HG02571 (cell line): ENCODE data around the gene EPC2.

Experiments
- ATAC-seq: cut with Tn5 transposase; IDR thresholded peaks from one replicate; pipeline ENCODE4 v1.9.1; 2021; ENCODE audit warnings: mild to moderate bottlenecking, moderate library complexity; ENCODE audit not compliant: unreplicated experiment

EPC2 gene

GRCh38 chr2:148643998-148644882 is at the start of gene EPC2:
EPC2 (plus strand) TSS chr2:148644751; CDS start chr2:148645018, 267 bp downstream.
- ATAC-seq: peak; percentile 55

- ATAC-seq: no peak
Observed at GRCh38 chr2:148596018-148596417, 48.5 kb upstream of the EPC2 start.

- ATAC-seq: no peak
Observed at GRCh38 chr2:148599109-148599991, 45.2 kb upstream of the EPC2 start.

- peak; percentile 20 for ATAC-seq
Observed at GRCh38 chr2:148602885-148603561, 41.5 kb upstream of the EPC2 start.

- ATAC-seq: peak; percentile 99
Observed at GRCh38 chr2:148603562-148603920, 41.0 kb upstream of the EPC2 start.

GRCh38 chr2:148604927-148605326 is 39.6 kb upstream of the EPC2 start:
- no peak for ATAC-seq

GRCh38 chr2:148607566-148607965 is 37.0 kb upstream of the EPC2 start:
- ATAC-seq: no peak

GRCh38 chr2:148613231-148614013 is 31.1 kb upstream of the EPC2 start:
- ATAC-seq: no peak

- ATAC-seq: peak; percentile 21
Observed at GRCh38 chr2:148614014-148614321, 30.6 kb upstream of the EPC2 start.

- peak; percentile 97 for ATAC-seq
Observed at GRCh38 chr2:148614322-148615049, 30.1 kb upstream of the EPC2 start.

GRCh38 chr2:148615381-148615841 is 29.1 kb upstream of the EPC2 start:
- ATAC-seq: no peak

GRCh38 chr2:148616662-148617061 is 27.9 kb upstream of the EPC2 start:
- ATAC-seq: no peak

GRCh38 chr2:148617219-148617618 is 27.3 kb upstream of the EPC2 start:
- no peak for ATAC-seq

GRCh38 chr2:148619560-148620195 is 24.9 kb upstream of the EPC2 start:
- ATAC-seq: no peak

GRCh38 chr2:148622366-148622765 is 22.2 kb upstream of the EPC2 start:
- no peak for ATAC-seq

- ATAC-seq: no peak
Observed at GRCh38 chr2:148623086-148623485, 21.5 kb upstream of the EPC2 start.

GRCh38 chr2:148627224-148627623 is 17.3 kb upstream of the EPC2 start:
- no peak for ATAC-seq

GRCh38 chr2:148634749-148635148 is 9.8 kb upstream of the EPC2 start:
- no peak for ATAC-seq

GRCh38 chr2:148638543-148638942 is 6.0 kb upstream of the EPC2 start:
- no peak for ATAC-seq
